HCT116 (cell line): Measurements from ENCODE around the gene ZNF8. TPM values are rescaled to one million over a fixed set of nuclear protein-coding genes. Genes with fewer than 3 reads are reported as not detected.

Source experiments
- ATAC-seq: fragments of 200-7000 bp; cut with Tn5 transposase; 2 replicates; pipeline ENCODE4 v1.9.1; 2020; ENCODE audit warnings: mild to moderate bottlenecking, moderate library complexity
- BruUV-seq: library from RNA; stranded (reverse); fragments of 400-500 nt; replicated peaks from 2 replicates; lab custom pipeline; 2021; lab: Mats Ljungman, UMichigan
- CTCF ChIA-PET: fragments of 300-600 bp; sonication (Branson Sonifier 250); formaldehyde crosslinking; loops from one replicate; lab custom pipeline; 2021; ENCODE audit warnings: antibody characterized with exemption; lab: Charles Lee
- POLR2A ChIA-PET: fragments of 300-600, 350-600 bp; sonication (Branson Sonifier 250); formaldehyde crosslinking; loops from one replicate; lab custom pipeline; 2021; ENCODE audit warnings: antibody characterized with exemption; lab: Charles Lee
- RAD21 ChIA-PET, 2 experiments: fragments of 300-600 bp; sonication (Branson Sonifier 250); formaldehyde crosslinking; loops; one replicate each; lab custom pipeline; 2023; ENCODE audit warnings: low total read pairs in 2 of 2; ENCODE audit not compliant: uncharacterized antibody in 2 of 2, unreplicated experiment in 2 of 2, low non-redundant PET in 1 of 2; lab: Charles Lee
- DNase-seq: peaks from one replicate; pipeline ENCODE4 v3.0.0-alpha.2; 2010; ENCODE audit warnings: low read depth, low spot score
- H2AFZ ChIP-seq: fragments of 200-600 bp; shearing (Covaris generic), sonication (generic); 2 replicates; pipeline ENCODE4 v1.6.1; 2017; ENCODE audit warnings: low read depth, mixed run types, mixed read lengths, antibody characterized with exemption, low read length; ENCODE audit not compliant: poor library complexity, severe bottlenecking
- H3K27ac ChIP-seq: 2 replicates; pipeline ENCODE4 v1.5.1; 2012; ENCODE audit warnings: low read depth, low read length
- H3K27me3 ChIP-seq: fragments of 200-600 bp; sonication (generic); 2 replicates; pipeline ENCODE4 v1.6.1; 2016; ENCODE audit warnings: mixed run types, low read length, mixed read lengths; ENCODE audit not compliant: insufficient read depth
- H3K36me3 ChIP-seq, 2 experiments: fragments of 200-500 bp in 1 of 2; fragments of 200-600 bp in 1 of 2; sonication (Bioruptor generic) in 1 of 2; sonication (generic) in 1 of 2; 2 replicates each; pipeline versions ENCODE4 v1.5.1 to v1.6.1; 2014 to 2016; ENCODE audit warnings: low read length in 2 of 2, inconsistent platforms in 1 of 2, mixed read lengths in 1 of 2, mixed run types in 1 of 2; ENCODE audit not compliant: insufficient read depth in 2 of 2, control insufficient read depth in 1 of 2
- H3K4me1 ChIP-seq, 2 experiments: fragments of 200-600 bp in 1 of 2; sonication (generic) in 1 of 2; 2 replicates each; pipeline versions ENCODE4 v1.5.1 to v1.6.1; 2012 to 2017; ENCODE audit warnings: low read length in 2 of 2, inconsistent platforms in 1 of 2, mild to moderate bottlenecking in 1 of 2, mixed read lengths in 1 of 2, mixed run types in 1 of 2, moderate library complexity in 1 of 2; ENCODE audit not compliant: insufficient read depth in 2 of 2, control insufficient read depth in 1 of 2
- H3K4me2 ChIP-seq: fragments of 200-600 bp; sonication (generic); 2 replicates; pipeline ENCODE4 v1.6.1; 2017; ENCODE audit warnings: mixed run types, low read length, mixed read lengths
- H3K4me3 ChIP-seq, 2 experiments: fragments of 200-600 bp in 1 of 2; sonication (generic) in 1 of 2; replicated peaks in 1 of 2; 2 replicates each; pipeline ENCODE4 v1.5.1; 2011 to 2016; ENCODE audit warnings: low read length in 2 of 2, control low read depth in 1 of 2, low read depth in 1 of 2, mild to moderate bottlenecking in 1 of 2, mixed read lengths in 1 of 2, mixed run types in 1 of 2
- H3K79me2 ChIP-seq: fragments of 200-600 bp; sonication (generic); 2 replicates; pipeline ENCODE4 v1.6.1; 2017; ENCODE audit warnings: mild to moderate bottlenecking, mixed run types, low read length, moderate library complexity, mixed read lengths; ENCODE audit not compliant: insufficient read depth
- H3K9ac ChIP-seq: fragments of 200-600 bp; sonication (generic); 2 replicates; pipeline ENCODE4 v1.6.1; 2016; ENCODE audit warnings: low read length, mixed read lengths
- H3K9me2 ChIP-seq: fragments of 200-600 bp; sonication (generic), shearing (Covaris generic); 2 replicates; pipeline ENCODE4 v1.6.1; 2017; ENCODE audit warnings: mixed run types, mild to moderate bottlenecking, moderate library complexity; ENCODE audit not compliant: insufficient read depth
- H3K9me3 ChIP-seq, 2 experiments: fragments of 200-500 bp in 1 of 2; fragments of 200-600 bp in 1 of 2; sonication (Bioruptor generic) in 1 of 2; sonication (generic) in 1 of 2; 2 replicates each; pipeline ENCODE4 v1.6.1; 2014 to 2017; ENCODE audit warnings: low read length in 2 of 2, mixed read lengths in 2 of 2, inconsistent platforms in 1 of 2, low read depth in 1 of 2, mild to moderate bottlenecking in 1 of 2, mixed run types in 1 of 2, moderate library complexity in 1 of 2; ENCODE audit not compliant: control insufficient read depth in 1 of 2, insufficient read depth in 1 of 2
- H4K20me1 ChIP-seq: fragments of 200-600 bp; sonication (generic), shearing (Covaris generic); 2 replicates; pipeline ENCODE4 v1.6.1; 2017; ENCODE audit warnings: mixed run types, mild to moderate bottlenecking, moderate library complexity; ENCODE audit not compliant: insufficient read depth
- CBX3 ChIP-seq: IDR thresholded peaks from 2 replicates; pipeline ENCODE4 v1.6.1; 2012; ENCODE audit warnings: low read depth
- CEBPB ChIP-seq: IDR thresholded peaks from 2 replicates; pipeline ENCODE4 v1.6.1; 2012; ENCODE audit warnings: low read depth
- ELF1 ChIP-seq: IDR thresholded peaks from 2 replicates; pipeline ENCODE4 v1.6.1; 2012; ENCODE audit warnings: low read depth, borderline replicate concordance
- EZH2 ChIP-seq: fragments of 200-600 bp; sonication (generic); IDR thresholded peaks from 2 replicates; pipeline ENCODE4 v1.6.1; 2017; ENCODE audit warnings: antibody characterized with exemption, mixed run types
- EZH2phosphoT487 ChIP-seq: fragments of 200-600 bp; IDR thresholded peaks from 2 replicates; pipeline ENCODE4 v1.6.1; 2018; ENCODE audit warnings: antibody characterized with exemption, borderline replicate concordance
- FOSL1 ChIP-seq: IDR thresholded peaks from 2 replicates; pipeline ENCODE4 v1.6.1; 2012; ENCODE audit warnings: low read depth
- POLR2A ChIP-seq: IDR thresholded peaks from 2 replicates; pipeline ENCODE4 v1.7.0; 2011; ENCODE audit warnings: borderline replicate concordance; ENCODE audit not compliant: insufficient read depth, insufficient read length; ENCODE audit errors: extremely low read depth
- RAD21 ChIP-seq: IDR thresholded peaks from 2 replicates; pipeline ENCODE4 v1.6.1; 2012; ENCODE audit warnings: low read depth, mild to moderate bottlenecking
- SIN3A ChIP-seq: IDR thresholded peaks from 2 replicates; pipeline ENCODE4 v1.6.1; 2012; ENCODE audit warnings: low read depth
- SP1 ChIP-seq: IDR thresholded peaks from 2 replicates; pipeline ENCODE4 v1.6.1; 2012; ENCODE audit warnings: low read depth
- SRF ChIP-seq: IDR thresholded peaks from 2 replicates; pipeline ENCODE4 v1.6.1; 2012; ENCODE audit warnings: low read depth
- YY1 ChIP-seq: IDR thresholded peaks from 2 replicates; pipeline ENCODE4 v1.6.1; 2011; ENCODE audit warnings: low read length, low read depth, moderate library complexity, mild to moderate bottlenecking; ENCODE audit not compliant: insufficient replicate concordance; ENCODE audit errors: extremely low read depth
- ZFX ChIP-seq: fragments of 450-650 bp; IDR thresholded peaks from 2 replicates; pipeline ENCODE4 v1.6.1; 2017
- ZNF274 ChIP-seq: fragments of 200-500 bp; sonication (Bioruptor generic); IDR thresholded peaks from 2 replicates; pipeline ENCODE4 v1.6.1; 2014; ENCODE audit warnings: mild to moderate bottlenecking, low read depth, low read length, inconsistent platforms
- intact Hi-C: fragments of 100-400 bp; cut with micrococcal nuclease; formaldehyde crosslinking; loops from 2 replicates; pipeline ENCODE4 v1.10.0; 2022
- total RNA-seq: library from RNA; stranded (reverse); gene quantifications from one replicate; pipeline ENCODE4 v1.2.1, GENCODE V29; 2021; ENCODE audit not compliant: unreplicated experiment
- TF ChIP-seq, protein P1 (sequence below): IDR thresholded peaks from 2 replicates; pipeline ENCODE4 v1.6.1; 2011; ENCODE audit warnings: mild to moderate bottlenecking, low read length, moderate library complexity; ENCODE audit not compliant: insufficient replicate concordance; ENCODE audit errors: extremely low read depth
- TF ChIP-seq, protein P2 (sequence below), 3 experiments: fragments of 200-600 bp in 1 of 3; sonication (generic) in 1 of 3; IDR thresholded peaks in 2 of 3; conservative IDR thresholded peaks in 1 of 3; 2 replicates each; pipeline ENCODE4 v1.5.1; 2012 to 2017; ENCODE audit warnings: low read depth in 2 of 3, low read length in 2 of 3, antibody characterized with exemption in 1 of 3, borderline replicate concordance in 1 of 3, control low read depth in 1 of 3, mild to moderate bottlenecking in 1 of 3, mixed read lengths in 1 of 3, mixed run types in 1 of 3, moderate library complexity in 1 of 3; ENCODE audit not compliant: insufficient read depth in 1 of 3
- TF ChIP-seq, protein P3 (sequence below): IDR thresholded peaks from 2 replicates; pipeline ENCODE4 v1.6.1; 2012
- TF ChIP-seq, protein P4 (sequence below): IDR thresholded peaks from 2 replicates; pipeline ENCODE4 v1.6.1; 2012; ENCODE audit warnings: low read depth
- TF ChIP-seq, protein P5 (sequence below): IDR thresholded peaks from 2 replicates; pipeline ENCODE4 v1.6.1; 2012

ZNF8 gene
- total RNA-seq, 1 experiment from 2014 or later: 6.4 TPM

DNA sequence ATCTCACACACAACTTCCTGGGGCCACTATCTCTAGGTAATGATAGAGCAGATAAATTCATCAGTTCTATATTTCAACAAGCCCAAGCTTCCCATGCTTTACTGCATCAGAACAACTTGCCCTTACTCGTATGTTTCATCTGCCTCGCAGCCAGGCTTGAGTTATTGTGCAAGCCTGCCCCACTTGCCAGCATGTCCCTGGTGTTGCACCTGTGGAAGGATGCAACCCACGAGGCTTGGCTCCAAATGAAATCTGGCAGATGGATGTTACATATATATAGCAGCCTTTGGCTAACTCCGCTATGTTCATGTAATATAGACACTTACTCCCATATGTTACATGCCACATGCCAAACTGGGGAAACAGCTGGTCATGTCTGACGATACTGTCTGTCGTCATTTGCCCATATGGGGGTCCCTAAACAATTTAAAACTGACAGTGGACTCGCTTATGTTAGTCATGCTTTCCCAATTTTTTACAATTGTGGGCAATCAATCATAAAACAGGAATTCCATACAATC lies 32.6 kb downstream of the ZNF8 start (continued):
- TF ChIP-seq, protein P1, sequence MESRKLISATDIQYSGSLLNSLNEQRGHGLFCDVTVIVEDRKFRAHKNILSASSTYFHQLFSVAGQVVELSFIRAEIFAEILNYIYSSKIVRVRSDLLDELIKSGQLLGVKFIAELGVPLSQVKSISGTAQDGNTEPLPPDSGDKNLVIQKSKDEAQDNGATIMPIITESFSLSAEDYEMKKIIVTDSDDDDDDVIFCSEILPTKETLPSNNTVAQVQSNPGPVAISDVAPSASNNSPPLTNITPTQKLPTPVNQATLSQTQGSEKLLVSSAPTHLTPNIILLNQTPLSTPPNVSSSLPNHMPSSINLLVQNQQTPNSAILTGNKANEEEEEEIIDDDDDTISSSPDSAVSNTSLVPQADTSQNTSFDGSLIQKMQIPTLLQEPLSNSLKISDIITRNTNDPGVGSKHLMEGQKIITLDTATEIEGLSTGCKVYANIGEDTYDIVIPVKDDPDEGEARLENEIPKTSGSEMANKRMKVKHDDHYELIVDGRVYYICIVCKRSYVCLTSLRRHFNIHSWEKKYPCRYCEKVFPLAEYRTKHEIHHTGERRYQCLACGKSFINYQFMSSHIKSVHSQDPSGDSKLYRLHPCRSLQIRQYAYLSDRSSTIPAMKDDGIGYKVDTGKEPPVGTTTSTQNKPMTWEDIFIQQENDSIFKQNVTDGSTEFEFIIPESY: no peak
- no peak for TF ChIP-seq EZH2
- no peak for TF ChIP-seq ZFX
- TF ChIP-seq, protein P2, sequence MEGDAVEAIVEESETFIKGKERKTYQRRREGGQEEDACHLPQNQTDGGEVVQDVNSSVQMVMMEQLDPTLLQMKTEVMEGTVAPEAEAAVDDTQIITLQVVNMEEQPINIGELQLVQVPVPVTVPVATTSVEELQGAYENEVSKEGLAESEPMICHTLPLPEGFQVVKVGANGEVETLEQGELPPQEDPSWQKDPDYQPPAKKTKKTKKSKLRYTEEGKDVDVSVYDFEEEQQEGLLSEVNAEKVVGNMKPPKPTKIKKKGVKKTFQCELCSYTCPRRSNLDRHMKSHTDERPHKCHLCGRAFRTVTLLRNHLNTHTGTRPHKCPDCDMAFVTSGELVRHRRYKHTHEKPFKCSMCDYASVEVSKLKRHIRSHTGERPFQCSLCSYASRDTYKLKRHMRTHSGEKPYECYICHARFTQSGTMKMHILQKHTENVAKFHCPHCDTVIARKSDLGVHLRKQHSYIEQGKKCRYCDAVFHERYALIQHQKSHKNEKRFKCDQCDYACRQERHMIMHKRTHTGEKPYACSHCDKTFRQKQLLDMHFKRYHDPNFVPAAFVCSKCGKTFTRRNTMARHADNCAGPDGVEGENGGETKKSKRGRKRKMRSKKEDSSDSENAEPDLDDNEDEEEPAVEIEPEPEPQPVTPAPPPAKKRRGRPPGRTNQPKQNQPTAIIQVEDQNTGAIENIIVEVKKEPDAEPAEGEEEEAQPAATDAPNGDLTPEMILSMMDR (IDR thresholded peaks at IDR 0.05 in 2 of 3, conservative IDR thresholded peaks at IDR 0.05 in 1 of 3; ENCODE audit: borderline replicate concordance in 1 of 3, insufficient read depth in 1 of 3, low read depth in 2 of 3, low read length in 2 of 3): no peak
- TF ChIP-seq SP1: no peak
- no peak for TF ChIP-seq EZH2phosphoT487

DNA sequence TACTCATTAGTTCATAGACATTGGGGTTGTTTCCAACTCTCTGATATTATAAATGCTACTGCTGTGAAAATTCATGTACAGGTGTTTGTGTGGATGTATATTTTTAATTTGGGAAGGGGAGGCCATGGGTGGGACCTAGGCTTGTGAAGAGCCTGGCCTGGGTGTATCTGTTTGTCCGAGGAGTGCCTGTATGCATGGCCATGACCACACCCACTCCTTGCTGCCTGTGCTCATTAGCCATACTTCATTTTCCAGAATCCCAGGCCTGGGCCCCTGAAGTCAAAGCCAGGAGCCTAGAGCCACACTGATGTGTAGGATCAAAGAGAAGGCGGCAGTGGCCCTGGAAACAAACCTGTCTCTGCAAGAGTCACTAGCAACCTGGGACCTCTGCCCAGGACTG lies 36.8 kb downstream of the ZNF8 start:
- ChIA-PET RAD21 (no interaction called here), CTCF (no interaction called here), POLR2A (no interaction called here)
- DNase-seq (no peak), ATAC-seq (no peak)
- intact Hi-C loops: no loop called here
- H3K4me3 ChIP-seq: no peak overlapping the region
- H3K79me2 ChIP-seq: peaks cover 8% of the 10 kb centered on the region; the same call in 1 of the 2 replicates
- no peaks in the 10 kb centered on the region for H3K9me2 ChIP-seq
- peaks cover 5 to 17% of the 10 kb centered on the region in 2 experiments; a peak in 1 of 4 replicates for H3K9me3 ChIP-seq
- H3K27ac ChIP-seq: no peak overlapping the region
- H2AFZ ChIP-seq: no peak overlapping the region
- H3K36me3 ChIP-seq: peaks cover 30 to 37% of the 10 kb centered on the region in 2 experiments
- no peak overlapping the region for H3K4me2 ChIP-seq
- H4K20me1 ChIP-seq: no peaks in the 10 kb centered on the region; the same call in 1 of the 2 replicates
- no peaks in the 10 kb centered on the region for H3K27me3 ChIP-seq
- no peaks in the 10 kb centered on the region for H3K4me1 ChIP-seq
- H3K9ac ChIP-seq: no peak overlapping the region
- BruUV-seq: no TSS peak
- TF ChIP-seq EZH2phosphoT487 (no peak), SRF (no peak), EZH2 (no peak), SIN3A (no peak), YY1 (no peak), RAD21 (no peak), ZNF274 (no peak), ZFX (no peak), POLR2A (no peak), CBX3 (no peak), CEBPB (no peak), ELF1 (no peak), FOSL1 (no peak)
- TF ChIP-seq, protein P3, sequence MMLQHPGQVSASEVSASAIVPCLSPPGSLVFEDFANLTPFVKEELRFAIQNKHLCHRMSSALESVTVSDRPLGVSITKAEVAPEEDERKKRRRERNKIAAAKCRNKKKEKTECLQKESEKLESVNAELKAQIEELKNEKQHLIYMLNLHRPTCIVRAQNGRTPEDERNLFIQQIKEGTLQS: no peak
- TF ChIP-seq, protein P4, sequence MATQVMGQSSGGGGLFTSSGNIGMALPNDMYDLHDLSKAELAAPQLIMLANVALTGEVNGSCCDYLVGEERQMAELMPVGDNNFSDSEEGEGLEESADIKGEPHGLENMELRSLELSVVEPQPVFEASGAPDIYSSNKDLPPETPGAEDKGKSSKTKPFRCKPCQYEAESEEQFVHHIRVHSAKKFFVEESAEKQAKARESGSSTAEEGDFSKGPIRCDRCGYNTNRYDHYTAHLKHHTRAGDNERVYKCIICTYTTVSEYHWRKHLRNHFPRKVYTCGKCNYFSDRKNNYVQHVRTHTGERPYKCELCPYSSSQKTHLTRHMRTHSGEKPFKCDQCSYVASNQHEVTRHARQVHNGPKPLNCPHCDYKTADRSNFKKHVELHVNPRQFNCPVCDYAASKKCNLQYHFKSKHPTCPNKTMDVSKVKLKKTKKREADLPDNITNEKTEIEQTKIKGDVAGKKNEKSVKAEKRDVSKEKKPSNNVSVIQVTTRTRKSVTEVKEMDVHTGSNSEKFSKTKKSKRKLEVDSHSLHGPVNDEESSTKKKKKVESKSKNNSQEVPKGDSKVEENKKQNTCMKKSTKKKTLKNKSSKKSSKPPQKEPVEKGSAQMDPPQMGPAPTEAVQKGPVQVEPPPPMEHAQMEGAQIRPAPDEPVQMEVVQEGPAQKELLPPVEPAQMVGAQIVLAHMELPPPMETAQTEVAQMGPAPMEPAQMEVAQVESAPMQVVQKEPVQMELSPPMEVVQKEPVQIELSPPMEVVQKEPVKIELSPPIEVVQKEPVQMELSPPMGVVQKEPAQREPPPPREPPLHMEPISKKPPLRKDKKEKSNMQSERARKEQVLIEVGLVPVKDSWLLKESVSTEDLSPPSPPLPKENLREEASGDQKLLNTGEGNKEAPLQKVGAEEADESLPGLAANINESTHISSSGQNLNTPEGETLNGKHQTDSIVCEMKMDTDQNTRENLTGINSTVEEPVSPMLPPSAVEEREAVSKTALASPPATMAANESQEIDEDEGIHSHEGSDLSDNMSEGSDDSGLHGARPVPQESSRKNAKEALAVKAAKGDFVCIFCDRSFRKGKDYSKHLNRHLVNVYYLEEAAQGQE: no peak
- TF ChIP-seq, protein P5, sequence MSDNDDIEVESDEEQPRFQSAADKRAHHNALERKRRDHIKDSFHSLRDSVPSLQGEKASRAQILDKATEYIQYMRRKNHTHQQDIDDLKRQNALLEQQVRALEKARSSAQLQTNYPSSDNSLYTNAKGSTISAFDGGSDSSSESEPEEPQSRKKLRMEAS: no peak
